SK-N-SH treated with all-trans-retinoic acid at 6 μM for 48 hours (cell line): ENCODE results near the gene EPN3.

ENCODE experiments used
- ATAC-seq: fragments of 200-7000 bp; cut with Tn5 transposase; 3 replicates; pipeline ENCODE4 v1.9.1; 2020; ENCODE audit warnings: mild to moderate bottlenecking, moderate library complexity
- ARNTL ChIP-seq: fragments of 450-650 bp; formaldehyde crosslinking; IDR thresholded peaks from 2 replicates; pipeline ENCODE4 v1.5.0; 2020; ENCODE audit warnings: low read depth, mild to moderate bottlenecking, moderate library complexity, borderline replicate concordance
- CSDC2 ChIP-seq: fragments of 250-450 bp; sonication (Bioruptor Pico); IDR thresholded peaks from 2 replicates; pipeline ENCODE4 v1.5.0; 2020; ENCODE audit warnings: mild to moderate bottlenecking, moderate library complexity
- ESRRG ChIP-seq: fragments of 250-450 bp; sonication (Bioruptor Pico); IDR thresholded peaks from 2 replicates; pipeline ENCODE4 v1.6.1; 2021; ENCODE audit warnings: mild to moderate bottlenecking
- GLIS3 ChIP-seq: fragments of 250-450 bp; sonication (Bioruptor Pico); IDR thresholded peaks from 2 replicates; pipeline ENCODE4 v1.5.0; 2020; ENCODE audit warnings: mild to moderate bottlenecking, moderate library complexity
- ISL1 ChIP-seq: fragments of 250-450 bp; sonication (Bioruptor Pico); IDR thresholded peaks from 2 replicates; pipeline ENCODE4 v2.1.2; 2022; ENCODE audit warnings: mild to moderate bottlenecking, moderate library complexity
- PATZ1 ChIP-seq: fragments of 250-450 bp; sonication (Bioruptor Pico); IDR thresholded peaks from 2 replicates; pipeline ENCODE4 v1.8.0; 2020; ENCODE audit warnings: mild to moderate bottlenecking, moderate library complexity, borderline replicate concordance
- PPARA ChIP-seq: fragments of 250-450 bp; sonication (Bioruptor Pico); IDR thresholded peaks from 2 replicates; pipeline ENCODE4 v1.5.0; 2020; ENCODE audit warnings: mild to moderate bottlenecking, borderline replicate concordance
- RARB ChIP-seq: fragments of 250-450 bp; sonication (Bioruptor Pico); IDR thresholded peaks from 2 replicates; pipeline ENCODE4 v1.8.0; 2021; ENCODE audit warnings: mild to moderate bottlenecking, moderate library complexity
- TCF4 ChIP-seq: fragments of 250-450 bp; sonication (Bioruptor Pico); IDR thresholded peaks from 2 replicates; pipeline ENCODE4 v1.8.0; 2021; ENCODE audit warnings: mild to moderate bottlenecking, moderate library complexity, borderline replicate concordance
- TOX ChIP-seq: fragments of 250-450 bp; sonication (Bioruptor Pico); IDR thresholded peaks from 2 replicates; pipeline ENCODE4 v1.8.0; 2021; ENCODE audit warnings: mild to moderate bottlenecking, moderate library complexity, borderline replicate concordance
- ZC3H10 ChIP-seq: fragments of 250-450 bp; sonication (Bioruptor Pico); IDR thresholded peaks from 2 replicates; pipeline ENCODE4 v1.5.1; 2021; ENCODE audit warnings: mild to moderate bottlenecking, moderate library complexity
- ZFP3 ChIP-seq: fragments of 250-450 bp; sonication (Bioruptor Pico); IDR thresholded peaks from 2 replicates; pipeline ENCODE4 v1.5.0; 2020; ENCODE audit warnings: mild to moderate bottlenecking, moderate library complexity
- ZFP30 ChIP-seq: fragments of 450-650 bp; formaldehyde crosslinking; IDR thresholded peaks from 2 replicates; pipeline ENCODE4 v1.5.0; 2022; ENCODE audit warnings: mild to moderate bottlenecking, moderate library complexity
- ZNF565 ChIP-seq: fragments of 450-650 bp; formaldehyde crosslinking; conservative IDR thresholded peaks from 2 replicates; pipeline ENCODE4 v1.5.0; 2020; ENCODE audit warnings: low read depth, mild to moderate bottlenecking, moderate library complexity
- ZNF70 ChIP-seq: fragments of 450-650 bp; formaldehyde crosslinking; IDR thresholded peaks from 2 replicates; pipeline ENCODE4 v1.5.0; 2020; ENCODE audit warnings: mild to moderate bottlenecking, moderate library complexity
- ZNF8 ChIP-seq: fragments of 450-650 bp; formaldehyde crosslinking; IDR thresholded peaks from 2 replicates; pipeline ENCODE4 v1.5.0; 2020; ENCODE audit warnings: mild to moderate bottlenecking, moderate library complexity
- TF ChIP-seq, protein P1 (sequence below): fragments of 250-450 bp; sonication (Bioruptor Pico); IDR thresholded peaks from 2 replicates; pipeline ENCODE4 v1.5.1; 2021; ENCODE audit warnings: mild to moderate bottlenecking, moderate library complexity
- TF ChIP-seq, protein P2 (sequence below): fragments of 250-450 bp; sonication (Bioruptor Pico); IDR thresholded peaks from 2 replicates; pipeline ENCODE4 v1.8.0; 2021; ENCODE audit warnings: low read depth, mild to moderate bottlenecking, moderate library complexity, borderline replicate concordance
- TF ChIP-seq, protein P3 (sequence below): fragments of 250-450 bp; sonication (Bioruptor Pico); IDR thresholded peaks from 2 replicates; pipeline ENCODE4 v1.5.0; 2020; ENCODE audit warnings: mild to moderate bottlenecking, moderate library complexity

EPN3 gene

GRCh38 chr17:50533185-50533584 lies 650 bp downstream of the EPN3 start:
- TF ChIP-seq GLIS3 (CRISPR knock-in tag), result no peak
- TF ChIP-seq, protein P1, sequence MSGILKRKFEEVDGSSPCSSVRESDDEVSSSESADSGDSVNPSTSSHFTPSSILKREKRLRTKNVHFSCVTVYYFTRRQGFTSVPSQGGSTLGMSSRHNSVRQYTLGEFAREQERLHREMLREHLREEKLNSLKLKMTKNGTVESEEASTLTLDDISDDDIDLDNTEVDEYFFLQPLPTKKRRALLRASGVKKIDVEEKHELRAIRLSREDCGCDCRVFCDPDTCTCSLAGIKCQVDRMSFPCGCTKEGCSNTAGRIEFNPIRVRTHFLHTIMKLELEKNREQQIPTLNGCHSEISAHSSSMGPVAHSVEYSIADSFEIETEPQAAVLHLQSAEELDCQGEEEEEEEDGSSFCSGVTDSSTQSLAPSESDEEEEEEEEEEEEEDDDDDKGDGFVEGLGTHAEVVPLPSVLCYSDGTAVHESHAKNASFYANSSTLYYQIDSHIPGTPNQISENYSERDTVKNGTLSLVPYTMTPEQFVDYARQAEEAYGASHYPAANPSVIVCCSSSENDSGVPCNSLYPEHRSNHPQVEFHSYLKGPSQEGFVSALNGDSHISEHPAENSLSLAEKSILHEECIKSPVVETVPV (CRISPR knock-in tag), result no peak
- no peak for TF ChIP-seq ZFP30 (CRISPR knock-in tag)
- no peak for TF ChIP-seq ZNF8
- no peak for TF ChIP-seq CSDC2 (CRISPR knock-in tag)
- TF ChIP-seq, protein P2, sequence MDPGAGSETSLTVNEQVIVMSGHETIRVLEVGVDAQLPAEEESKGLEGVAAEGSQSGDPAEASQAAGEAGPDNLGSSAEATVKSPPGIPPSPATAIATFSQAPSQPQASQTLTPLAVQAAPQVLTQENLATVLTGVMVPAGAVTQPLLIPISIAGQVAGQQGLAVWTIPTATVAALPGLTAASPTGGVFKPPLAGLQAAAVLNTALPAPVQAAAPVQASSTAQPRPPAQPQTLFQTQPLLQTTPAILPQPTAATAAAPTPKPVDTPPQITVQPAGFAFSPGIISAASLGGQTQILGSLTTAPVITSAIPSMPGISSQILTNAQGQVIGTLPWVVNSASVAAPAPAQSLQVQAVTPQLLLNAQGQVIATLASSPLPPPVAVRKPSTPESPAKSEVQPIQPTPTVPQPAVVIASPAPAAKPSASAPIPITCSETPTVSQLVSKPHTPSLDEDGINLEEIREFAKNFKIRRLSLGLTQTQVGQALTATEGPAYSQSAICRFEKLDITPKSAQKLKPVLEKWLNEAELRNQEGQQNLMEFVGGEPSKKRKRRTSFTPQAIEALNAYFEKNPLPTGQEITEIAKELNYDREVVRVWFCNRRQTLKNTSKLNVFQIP, result no peak
- TF ChIP-seq ESRRG (CRISPR knock-in tag), result no peak
- no peak for TF ChIP-seq ARNTL (CRISPR knock-in tag)
- no peak for TF ChIP-seq PATZ1 (CRISPR knock-in tag)
- TF ChIP-seq RARB, result no peak
- TF ChIP-seq, protein P3, sequence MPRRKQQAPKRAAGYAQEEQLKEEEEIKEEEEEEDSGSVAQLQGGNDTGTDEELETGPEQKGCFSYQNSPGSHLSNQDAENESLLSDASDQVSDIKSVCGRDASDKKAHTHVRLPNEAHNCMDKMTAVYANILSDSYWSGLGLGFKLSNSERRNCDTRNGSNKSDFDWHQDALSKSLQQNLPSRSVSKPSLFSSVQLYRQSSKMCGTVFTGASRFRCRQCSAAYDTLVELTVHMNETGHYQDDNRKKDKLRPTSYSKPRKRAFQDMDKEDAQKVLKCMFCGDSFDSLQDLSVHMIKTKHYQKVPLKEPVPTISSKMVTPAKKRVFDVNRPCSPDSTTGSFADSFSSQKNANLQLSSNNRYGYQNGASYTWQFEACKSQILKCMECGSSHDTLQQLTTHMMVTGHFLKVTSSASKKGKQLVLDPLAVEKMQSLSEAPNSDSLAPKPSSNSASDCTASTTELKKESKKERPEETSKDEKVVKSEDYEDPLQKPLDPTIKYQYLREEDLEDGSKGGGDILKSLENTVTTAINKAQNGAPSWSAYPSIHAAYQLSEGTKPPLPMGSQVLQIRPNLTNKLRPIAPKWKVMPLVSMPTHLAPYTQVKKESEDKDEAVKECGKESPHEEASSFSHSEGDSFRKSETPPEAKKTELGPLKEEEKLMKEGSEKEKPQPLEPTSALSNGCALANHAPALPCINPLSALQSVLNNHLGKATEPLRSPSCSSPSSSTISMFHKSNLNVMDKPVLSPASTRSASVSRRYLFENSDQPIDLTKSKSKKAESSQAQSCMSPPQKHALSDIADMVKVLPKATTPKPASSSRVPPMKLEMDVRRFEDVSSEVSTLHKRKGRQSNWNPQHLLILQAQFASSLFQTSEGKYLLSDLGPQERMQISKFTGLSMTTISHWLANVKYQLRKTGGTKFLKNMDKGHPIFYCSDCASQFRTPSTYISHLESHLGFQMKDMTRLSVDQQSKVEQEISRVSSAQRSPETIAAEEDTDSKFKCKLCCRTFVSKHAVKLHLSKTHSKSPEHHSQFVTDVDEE (CRISPR knock-in tag), result no peak
- no peak for TF ChIP-seq ZFP3 (CRISPR knock-in tag)
- no peak for TF ChIP-seq ZNF70 (CRISPR knock-in tag)
- ATAC-seq, result peak; percentile 8

- TF ChIP-seq RARB, result no peak
- no peak for TF ChIP-seq PPARA (CRISPR knock-in tag)
- TF ChIP-seq ZNF565, result no peak
- no peak for TF ChIP-seq PATZ1 (CRISPR knock-in tag)
- TF ChIP-seq ZC3H10, result no peak
- TF ChIP-seq ESRRG (CRISPR knock-in tag), result no peak
- no peak for TF ChIP-seq TCF4
- TF ChIP-seq, protein P3 (CRISPR knock-in tag), result no peak
- TF ChIP-seq TOX (CRISPR knock-in tag), result no peak
- no peak for TF ChIP-seq ZNF8
- no peak for TF ChIP-seq ZFP3 (CRISPR knock-in tag)
- TF ChIP-seq, protein P1 (CRISPR knock-in tag), result no peak
- TF ChIP-seq, protein P2, result no peak
- no peak for TF ChIP-seq CSDC2 (CRISPR knock-in tag)
- no peak for TF ChIP-seq ZNF70 (CRISPR knock-in tag)
- TF ChIP-seq ARNTL (CRISPR knock-in tag), result no peak
- no peak for TF ChIP-seq GLIS3 (CRISPR knock-in tag)
- TF ChIP-seq ZFP30 (CRISPR knock-in tag), result no peak
- TF ChIP-seq ISL1, result no peak
- ATAC-seq, result peak; percentile 61
Observed at GRCh38 chr17:50533720-50534148, 1.2 kb downstream of the EPN3 start.
